ENCODE measurements around the gene SLC24A3. TPM values are rescaled to one million over a fixed set of nuclear protein-coding genes. Genes with fewer than 3 reads are reported as not detected.

SLC24A3 gene
- total and polyA plus RNA-seq, 2 donors from 2014 or later: 0.86 to 5.2 TPM

GRCh38 chr20:19530006-19530405, 317.6 kb downstream of the SLC24A3 start:
- Histone ChIP-seq H3K36me3 (ENCODE audit: control insufficient read depth in 2 of 3, insufficient read depth in 3 of 3, low read length in 3 of 3) (no peaks in the 10 kb centered on the region), H3K27ac (ENCODE audit: low read depth in 2 of 2, low read length in 2 of 2) (no peak overlapping the region), H3K9me3 (ENCODE audit: control insufficient read depth in 2 of 3, insufficient read depth in 1 of 3, low read length in 3 of 3) (peaks cover 0 to 3% (median 0%) of the 10 kb centered on the region in 3 donors), H3K27me3 (ENCODE audit: control insufficient read depth, insufficient read depth, low read length) (no peaks in the 10 kb centered on the region), H3K4me1 (ENCODE audit: control insufficient read depth in 2 of 3, insufficient read depth in 2 of 3, low read depth in 1 of 3, low read length in 3 of 3) (no peaks in the 10 kb centered on the region), H3K9ac (ENCODE audit: low read length in 3 of 3) (no peak overlapping the region), H3K4me3 (ENCODE audit: low read length in 3 of 3) (no peak overlapping the region)
- no peak for TF ChIP-seq CTCF (IDR thresholded peaks at IDR 0.05; ENCODE audit: borderline replicate concordance, extremely low read depth, insufficient read depth)
- FAIRE-seq: no peak
- intact Hi-C loops (cut with DNase I): no loop called here
- DNase-seq: no peak

GRCh38 chr20:19531446-19531845, 319.0 kb downstream of the SLC24A3 start:
- DNase-seq (no peak), FAIRE-seq (no peak)
- Histone ChIP-seq H3K27me3 (ENCODE audit: control insufficient read depth, insufficient read depth, low read length) (no peaks in the 10 kb centered on the region), H3K9me3 (ENCODE audit: control insufficient read depth in 2 of 3, insufficient read depth in 1 of 3, low read length in 3 of 3) (peaks cover 0 to 5% (median 0%) of the 10 kb centered on the region in 3 donors), H3K9ac (ENCODE audit: low read length in 3 of 3) (no peak overlapping the region), H3K4me1 (ENCODE audit: control insufficient read depth in 2 of 3, insufficient read depth in 2 of 3, low read depth in 1 of 3, low read length in 3 of 3) (no peaks in the 10 kb centered on the region), H3K4me3 (ENCODE audit: low read length in 3 of 3) (no peak overlapping the region), H3K36me3 (ENCODE audit: control insufficient read depth in 2 of 3, insufficient read depth in 3 of 3, low read length in 3 of 3) (no peaks in the 10 kb centered on the region), H3K27ac (ENCODE audit: low read depth in 2 of 2, low read length in 2 of 2) (no peak overlapping the region)
- intact Hi-C loops (cut with DNase I): no loop called here
- no peak for TF ChIP-seq CTCF (IDR thresholded peaks at IDR 0.05; ENCODE audit: borderline replicate concordance, extremely low read depth, insufficient read depth)

- Histone ChIP-seq H3K4me1 (ENCODE audit: control insufficient read depth in 2 of 3, insufficient read depth in 2 of 3, low read depth in 1 of 3, low read length in 3 of 3) (no peaks in the 10 kb centered on the region), H3K27me3 (ENCODE audit: control insufficient read depth, insufficient read depth, low read length) (no peaks in the 10 kb centered on the region), H3K4me3 (ENCODE audit: low read length in 3 of 3) (no peak overlapping the region), H3K9ac (ENCODE audit: low read length in 3 of 3) (no peak overlapping the region), H3K9me3 (ENCODE audit: control insufficient read depth in 2 of 3, insufficient read depth in 1 of 3, low read length in 3 of 3) (peaks cover 0 to 5% (median 0%) of the 10 kb centered on the region in 3 donors), H3K36me3 (ENCODE audit: control insufficient read depth in 2 of 3, insufficient read depth in 3 of 3, low read length in 3 of 3) (no peaks in the 10 kb centered on the region), H3K27ac (ENCODE audit: low read depth in 2 of 2, low read length in 2 of 2) (no peak overlapping the region)
- DNase-seq (no peak), FAIRE-seq (no peak)
- no peak for TF ChIP-seq CTCF (IDR thresholded peaks at IDR 0.05; ENCODE audit: borderline replicate concordance, extremely low read depth, insufficient read depth)
- intact Hi-C loops (cut with DNase I): no loop called here
Observed at GRCh38 chr20:19538556-19538955, 326.1 kb downstream of the SLC24A3 start.

GRCh38 chr20:19539191-19539590, 326.7 kb downstream of the SLC24A3 start:
- TF ChIP-seq CTCF (IDR thresholded peaks at IDR 0.05; ENCODE audit: borderline replicate concordance, extremely low read depth, insufficient read depth): no peak
- Histone ChIP-seq H3K4me1 (ENCODE audit: control insufficient read depth in 2 of 3, insufficient read depth in 2 of 3, low read depth in 1 of 3, low read length in 3 of 3) (no peaks in the 10 kb centered on the region), H3K27ac (ENCODE audit: low read depth in 2 of 2, low read length in 2 of 2) (no peak overlapping the region), H3K27me3 (ENCODE audit: control insufficient read depth, insufficient read depth, low read length) (no peaks in the 10 kb centered on the region), H3K36me3 (ENCODE audit: control insufficient read depth in 2 of 3, insufficient read depth in 3 of 3, low read length in 3 of 3) (no peaks in the 10 kb centered on the region), H3K9ac (ENCODE audit: low read length in 3 of 3) (no peak overlapping the region), H3K4me3 (ENCODE audit: low read length in 3 of 3) (no peak overlapping the region), H3K9me3 (ENCODE audit: control insufficient read depth in 2 of 3, insufficient read depth in 1 of 3, low read length in 3 of 3) (peaks cover 0 to 5% (median 0%) of the 10 kb centered on the region in 3 donors)
- DNase-seq (no peak), FAIRE-seq (no peak)
- intact Hi-C loops (cut with DNase I): no loop called here

Data from kidney (tissue), 14 donors.